HepG2 (cell line): Measurements from ENCODE around the gene LHFPL6. TPM values are rescaled to one million over a fixed set of nuclear protein-coding genes. Genes with fewer than 3 reads are reported as not detected.

Experiments
- ATAC-seq: fragments of 200-7000 bp; cut with Tn5 transposase; 3 replicates; pipeline ENCODE4 v1.9.1; 2020; ENCODE audit warnings: mild to moderate bottlenecking, moderate library complexity
- BruUV-seq: library from RNA; stranded (reverse); fragments of 400-500 nt; replicated peaks from 2 replicates; lab custom pipeline; 2021; lab: Mats Ljungman, UMichigan
- CTCF ChIA-PET: fragments of 300-600 bp; formaldehyde crosslinking; extraction: SDS; loops from one replicate; lab custom pipeline; 2021; ENCODE audit warnings: low total read pairs, inconsistent platforms, low intra/inter-chr PET ratio; lab: Yijun Ruan, JAX
- POLR2A ChIA-PET: fragments of 350-600 bp; sonication (Branson Sonifier 250); formaldehyde crosslinking; loops from one replicate; lab custom pipeline; 2020; ENCODE audit warnings: antibody characterized with exemption, inconsistent platforms; lab: Yijun Ruan, JAX
- DNase-seq: peaks from one replicate; pipeline ENCODE4 v3.0.0-alpha.2; 2015; ENCODE audit warnings: low spot score
- FAIRE-seq: peaks from 3 replicates; lab custom pipeline; 2011; peaks lifted over from hg19 to GRCh38; lab: Jason Lieb, UNC
- H2AFZ ChIP-seq: one replicate; pipeline ENCODE4 v1.6.1; 2011; ENCODE audit warnings: low read length, inconsistent platforms
- H3K27ac ChIP-seq: fragments of 300-600 bp; 3 replicates; pipeline ENCODE4 v1.8.0; 2011; ENCODE audit warnings: mixed run types, mild to moderate bottlenecking, mixed read lengths, low read length, inconsistent platforms; ENCODE audit not compliant: insufficient read depth; ENCODE audit errors: extremely low read length
- H3K27me3 ChIP-seq, 2 experiments: fragments of 200-600 bp in 1 of 2; 2 replicates in 1 of 2; 3 replicates in 1 of 2; pipeline versions ENCODE4 v1.6.0 to v1.8.0; 2011; ENCODE audit warnings: low read length in 2 of 2, mild to moderate bottlenecking in 2 of 2, moderate library complexity in 2 of 2, inconsistent platforms in 1 of 2; ENCODE audit not compliant: insufficient read depth in 2 of 2, control insufficient read depth in 1 of 2
- H3K36me3 ChIP-seq, 2 experiments: fragments of 200-600 bp in 1 of 2; replicated peaks in 1 of 2; 2 replicates in 1 of 2; 3 replicates in 1 of 2; pipeline versions ENCODE4 v1.5.1 to v1.8.0; 2011; ENCODE audit warnings: low read length in 2 of 2, inconsistent platforms in 1 of 2; ENCODE audit not compliant: insufficient read depth in 2 of 2, control insufficient read depth in 1 of 2
- H3K4me1 ChIP-seq: 2 replicates; pipeline ENCODE4 v1.5.1; 2012; ENCODE audit warnings: low read length, inconsistent platforms; ENCODE audit not compliant: insufficient read depth
- H3K4me2 ChIP-seq: 2 replicates; pipeline ENCODE4 v1.6.0; 2011; ENCODE audit warnings: low read depth, low read length, inconsistent platforms
- H3K4me3 ChIP-seq, 3 experiments: fragments of 200-600 bp in 1 of 3; sonication (generic), shearing (Covaris generic) in 1 of 3; replicated peaks in 1 of 3; 2 replicates each; pipeline ENCODE4 v1.5.1; 2011 to 2016; ENCODE audit warnings: low read length in 3 of 3, inconsistent platforms in 2 of 3, low read depth in 2 of 3, mild to moderate bottlenecking in 2 of 3, control low read depth in 1 of 3, mixed read lengths in 1 of 3; ENCODE audit not compliant: insufficient read depth in 1 of 3
- H3K79me2 ChIP-seq: one replicate; pipeline ENCODE4 v1.6.1; 2011; ENCODE audit warnings: low read length, inconsistent platforms; ENCODE audit not compliant: insufficient read depth
- H3K9ac ChIP-seq: 2 replicates; pipeline ENCODE4 v1.6.0; 2011; ENCODE audit warnings: mild to moderate bottlenecking, low read depth, low read length, inconsistent platforms; ENCODE audit not compliant: insufficient read depth
- H3K9me3 ChIP-seq: 2 replicates; pipeline ENCODE4 v1.5.1; 2012; ENCODE audit warnings: mild to moderate bottlenecking, low read length
- H4K20me1 ChIP-seq: 2 replicates; pipeline ENCODE4 v1.6.0; 2011; ENCODE audit warnings: inconsistent platforms, mild to moderate bottlenecking, low read length, moderate library complexity; ENCODE audit not compliant: insufficient read depth
- ARNT ChIP-seq: fragments of 450-650 bp; IDR thresholded peaks from 2 replicates; pipeline ENCODE4 v1.6.1; 2017
- BRD4 ChIP-seq: sonication (generic); formaldehyde crosslinking; IDR thresholded peaks from 2 replicates; pipeline ENCODE4 v1.4.0; 2020; ENCODE audit warnings: missing genetic modification reagents
- EEA1 ChIP-seq: sonication (generic); formaldehyde crosslinking; IDR thresholded peaks from 2 replicates; pipeline ENCODE4 v1.5.1; 2020; ENCODE audit warnings: mild to moderate bottlenecking, missing genetic modification reagents, borderline replicate concordance
- EZH2 ChIP-seq: conservative IDR thresholded peaks from 2 replicates; pipeline ENCODE4 v1.6.1; 2012; ENCODE audit warnings: mild to moderate bottlenecking, low read depth, low read length, moderate library complexity
- FOXC1 ChIP-seq: sonication (generic); formaldehyde crosslinking; IDR thresholded peaks from 2 replicates; pipeline ENCODE4 v1.8.0; 2022; ENCODE audit warnings: mild to moderate bottlenecking, missing genetic modification reagents, borderline replicate concordance
- HDAC1 ChIP-seq: sonication (generic); formaldehyde crosslinking; IDR thresholded peaks from 2 replicates; pipeline ENCODE4 v1.5.1; 2020; ENCODE audit warnings: mild to moderate bottlenecking, missing genetic modification reagents
- MEIS1 ChIP-seq: sonication (generic); formaldehyde crosslinking; IDR thresholded peaks from 2 replicates; pipeline ENCODE4 v1.9.0; 2021; ENCODE audit warnings: mild to moderate bottlenecking, missing genetic modification reagents, moderate library complexity, borderline replicate concordance
- SPEN ChIP-seq: sonication (generic); formaldehyde crosslinking; IDR thresholded peaks from 2 replicates; pipeline ENCODE4 v1.5.1; 2020; ENCODE audit warnings: low read depth, mild to moderate bottlenecking, missing genetic modification reagents
- THAP7 ChIP-seq: sonication (generic); formaldehyde crosslinking; IDR thresholded peaks from 2 replicates; pipeline ENCODE4 v1.8.1; 2023; ENCODE audit warnings: mild to moderate bottlenecking, missing genetic modification reagents
- U2AF1 ChIP-seq: fragments of 200-400 bp; formaldehyde crosslinking; optimal IDR thresholded peaks from 2 replicates; pipeline ENCODE3; 2017; ENCODE audit warnings: mild to moderate bottlenecking, low read depth, low read length
- ZFP36 ChIP-seq: fragments of 150-350 bp; IDR thresholded peaks from 2 replicates; pipeline ENCODE4 v1.6.1; 2018; ENCODE audit warnings: borderline replicate concordance, low read length, low read depth; ENCODE audit not compliant: partially characterized antibody
- ZFYVE20 ChIP-seq: sonication (generic); formaldehyde crosslinking; IDR thresholded peaks from 2 replicates; pipeline ENCODE4 v1.8.0; 2023; ENCODE audit warnings: low read depth, mild to moderate bottlenecking, moderate library complexity, missing genetic modification reagents, borderline replicate concordance
- ZMAT3 ChIP-seq: sonication (generic); formaldehyde crosslinking; conservative IDR thresholded peaks from 2 replicates; pipeline ENCODE4 v1.7.0; 2021; ENCODE audit warnings: missing genetic modification reagents
- ZNF10 ChIP-seq: sonication (generic); formaldehyde crosslinking; IDR thresholded peaks from 2 replicates; pipeline ENCODE4 v1.4.0; 2020; ENCODE audit warnings: mild to moderate bottlenecking, low read depth, missing genetic modification reagents, borderline replicate concordance
- ZNF501 ChIP-seq: sonication (generic); formaldehyde crosslinking; IDR thresholded peaks from 2 replicates; pipeline ENCODE4 v1.5.1; 2020; ENCODE audit warnings: mild to moderate bottlenecking, moderate library complexity, missing genetic modification reagents
- ZNF567 ChIP-seq: sonication (generic); formaldehyde crosslinking; IDR thresholded peaks from 2 replicates; pipeline ENCODE4 v1.8.1; 2023; ENCODE audit warnings: mild to moderate bottlenecking, missing genetic modification reagents, borderline replicate concordance
- ZNF616 ChIP-seq: sonication (generic); formaldehyde crosslinking; IDR thresholded peaks from 2 replicates; pipeline ENCODE4 v1.5.0; 2020; ENCODE audit warnings: low read depth, mild to moderate bottlenecking, missing genetic modification reagents
- WGBS: methylation state at CpG from one replicate; pipeline ENCODE4 v1.1.6; 2017; ENCODE audit warnings: low lambda C conversion rate; 5-methylcytosine and 5-hydroxymethylcytosine counted together
- in situ Hi-C: cut with HindIII; loops from 2 replicates; pipeline ENCODE4 v1.10.0; 2017; ENCODE audit warnings: low pct_unique_long_range_greater_than_20kb; ENCODE audit not compliant: extremely low pct_ligation_motif_present
- intact Hi-C: fragments of 100-400 bp; cut with micrococcal nuclease; formaldehyde crosslinking; loops from one replicate; pipeline ENCODE4 v1.10.0; 2022; ENCODE audit not compliant: unreplicated experiment
- polyA plus RNA-seq, 8 experiments: library from polyadenylated mRNA; depleted of rRNA in 3 of 8; stranded (reverse) in 7 of 8; unstranded in 1 of 8; fragments of >200 nt; fragmentation: Illumina TruSeq in 4 of 8; extraction: Trizol in 4 of 8; gene quantifications; 2 replicates each; pipeline versions ENCODE4 v1.2.1 to v1.2.3, GENCODE V29; 2011 to 2016; ENCODE audit warnings: low read depth in 4 of 8, missing spikeins in 1 of 8, mixed read lengths in 1 of 8; ENCODE audit not compliant: insufficient read depth in 1 of 8
- total RNA-seq, 5 experiments: library from RNA; depleted of rRNA; stranded (reverse); fragments of >200 nt; fragmentation: Illumina TruSeq; extraction: Trizol; gene quantifications; 2 replicates each; pipeline ENCODE4 v1.2.3, GENCODE V29; 2016; ENCODE audit warnings: low read depth in 1 of 5

Gene LHFPL6
- total and polyA plus RNA-seq, 2 of the 13 experiments (the other 11 are each of a cell fraction or from before 2014, with no cell fraction given), result not detected

GRCh38 chr13:39602277-39602613, 748 bp downstream of the LHFPL6 start:
- FAIRE-seq (no peak), DNase-seq (no peak), ATAC-seq (no peak; the same call in 2 of the 3 replicates)
- H3K36me3 ChIP-seq, result no peaks in the 10 kb centered on the region
- no peak overlapping the region for H3K27ac ChIP-seq
- no TSS peak for BruUV-seq
- H4K20me1 ChIP-seq, result no peaks in the 10 kb centered on the region
- ChIA-PET CTCF (no interaction called here), POLR2A (no interaction called here)
- in situ Hi-C loops, result loop anchor here (25.0 kb wide), 3 partner anchors 340 to 640 kb away; no protein-coding TSS in a partner anchor
- peaks cover 4 to 43% of the 10 kb centered on the region in 2 experiments; a peak in 4 of 5 replicates for H3K27me3 ChIP-seq
- no peak for TF ChIP-seq ZFP36
- 0 out of 2 replicates have a peak, but pooled peaks have one; percentile 26 for TF ChIP-seq EZH2
- TF ChIP-seq ZNF501 (CRISPR knock-in tag), result no peak
- H3K4me1 ChIP-seq, result peaks cover 6% of the 10 kb centered on the region
- H3K4me3 ChIP-seq, result peak overlapping the region; percentile 50 to 72 (median 52); a peak in 5 of 6 replicates
- H3K79me2 ChIP-seq, result no peaks in the 10 kb centered on the region
- intact Hi-C loops, result no loop called here
- peak overlapping the region; percentile 84 for H3K4me2 ChIP-seq
- no peak overlapping the region for H2AFZ ChIP-seq
- no peak overlapping the region for H3K9ac ChIP-seq
- H3K9me3 ChIP-seq, result no peaks in the 10 kb centered on the region
- 3% methylated on average over 11 of the region's 11 CpGs for WGBS

- Histone ChIP-seq H4K20me1 (no peaks in the 10 kb centered on the region), H3K36me3 (no peaks in the 10 kb centered on the region), H3K4me1 (peaks cover 6% of the 10 kb centered on the region), H3K79me2 (no peaks in the 10 kb centered on the region), H3K9ac (no peak overlapping the region), H3K4me2 (no peak overlapping the region), H3K27ac (no peak overlapping the region), H3K4me3 (no peak overlapping the region), H2AFZ (no peak overlapping the region), H3K27me3 (peaks cover 4 to 43% of the 10 kb centered on the region in 2 experiments; a peak in 4 of 5 replicates), H3K9me3 (no peaks in the 10 kb centered on the region)
- in situ Hi-C loops (loop anchor here (25.0 kb wide), 3 partner anchors 339 to 639 kb away; no protein-coding TSS in a partner anchor), intact Hi-C loops (no loop called here)
- no peak for DNase-seq
- no peak for ATAC-seq
- no TSS peak for BruUV-seq
- 3% methylated on average over 3 of the region's 3 CpGs for WGBS
- no peak for FAIRE-seq
- CTCF ChIA-PET, result no interaction called here
- POLR2A ChIA-PET, result no interaction called here
- no peak for TF ChIP-seq HDAC1 (CRISPR knock-in tag)
- no peak for TF ChIP-seq U2AF1
- TF ChIP-seq ZNF567 (CRISPR knock-in tag), result no peak
- no peak for TF ChIP-seq BRD4 (CRISPR knock-in tag)
- no peak for TF ChIP-seq ZMAT3
- TF ChIP-seq ARNT, result no peak
- no peak for TF ChIP-seq ZNF616 (CRISPR knock-in tag)
- TF ChIP-seq ZNF10 (CRISPR knock-in tag), result no peak
- no peak for TF ChIP-seq SPEN (CRISPR knock-in tag)
- no peak for TF ChIP-seq FOXC1 (CRISPR knock-in tag)
- no peak for TF ChIP-seq THAP7
- TF ChIP-seq EEA1, result no peak
- TF ChIP-seq MEIS1 (CRISPR knock-in tag), result no peak
- no peak for TF ChIP-seq ZFYVE20 (CRISPR knock-in tag)
Observed at GRCh38 chr13:39601636-39602035, 1.4 kb downstream of the LHFPL6 start.
